WTC11 (cell line): Measurements from ENCODE around the gene UGT2A2. TPM values are rescaled to one million over a fixed set of nuclear protein-coding genes. Genes with fewer than 3 reads are reported as not detected.

Source experiments
- ATAC-seq: fragments of 200-7000 bp; cut with Tn5 transposase; 2 replicates; pipeline ENCODE4 v1.10.0; 2021; ENCODE audit warnings: mild to moderate bottlenecking, moderate library complexity
- CTCF ChIA-PET: fragments of 300-600 bp; sonication (Branson Sonifier 250); formaldehyde crosslinking; loops from one replicate; lab custom pipeline; 2021; ENCODE audit warnings: antibody characterized with exemption; lab: Charles Lee
- POLR2A ChIA-PET: fragments of 350-600 bp; sonication (Branson Sonifier 250); formaldehyde crosslinking; loops from one replicate; lab custom pipeline; 2021; ENCODE audit warnings: antibody characterized with exemption; lab: Charles Lee
- DNase-seq: peaks from one replicate; pipeline ENCODE4 v3.0.0; 2021; ENCODE audit warnings: low spot score
- H3K27ac Mint-ChIP-seq: 2 replicates; pipeline ENCODE4 v1.8.0; 2021; ENCODE audit warnings: mixed read lengths
- H3K27me3 Mint-ChIP-seq: 2 replicates; pipeline ENCODE4 v1.8.0; 2021; ENCODE audit warnings: low read depth, mild to moderate bottlenecking, moderate library complexity, mixed read lengths
- H3K36me3 Mint-ChIP-seq: 2 replicates; pipeline ENCODE4 v1.8.0; 2021; ENCODE audit warnings: mixed read lengths
- H3K4me1 Mint-ChIP-seq: 2 replicates; pipeline ENCODE4 v1.8.0; 2022; ENCODE audit warnings: mixed read lengths
- H3K4me3 Mint-ChIP-seq: 2 replicates; pipeline ENCODE4 v1.8.0; 2021; ENCODE audit warnings: mild to moderate bottlenecking, moderate library complexity, mixed read lengths
- H3K9me3 Mint-ChIP-seq: 2 replicates; pipeline ENCODE4 v1.8.0; 2021; ENCODE audit warnings: mixed read lengths
- EMX1 ChIP-seq: fragments of 250-450 bp; sonication (Bioruptor Pico); IDR thresholded peaks from 2 replicates; pipeline ENCODE4 v1.8.0; 2021; ENCODE audit warnings: mild to moderate bottlenecking
- FOXK1 ChIP-seq: sonication (generic); formaldehyde crosslinking; IDR thresholded peaks from 2 replicates; pipeline ENCODE4 v1.8.0; 2022; ENCODE audit warnings: mild to moderate bottlenecking, moderate library complexity, missing genetic modification reagents
- JUN ChIP-seq: sonication (generic); formaldehyde crosslinking; IDR thresholded peaks from 2 replicates; pipeline ENCODE4 v1.8.0; 2023; ENCODE audit warnings: mild to moderate bottlenecking, missing genetic modification reagents
- NR1H2 ChIP-seq: sonication (generic); formaldehyde crosslinking; IDR thresholded peaks from 2 replicates; pipeline ENCODE4 v1.9.0; 2021; ENCODE audit warnings: mild to moderate bottlenecking, moderate library complexity, missing genetic modification reagents
- NR3C1 ChIP-seq: sonication (generic); formaldehyde crosslinking; conservative IDR thresholded peaks from 2 replicates; pipeline ENCODE4 v1.8.1; 2023; ENCODE audit warnings: low read depth, mild to moderate bottlenecking, missing genetic modification reagents
- SMAD4 ChIP-seq: sonication (generic); formaldehyde crosslinking; IDR thresholded peaks from 2 replicates; pipeline ENCODE4 v1.8.0; 2022; ENCODE audit warnings: mild to moderate bottlenecking, missing genetic modification reagents
- TEAD4 ChIP-seq: sonication (generic); formaldehyde crosslinking; IDR thresholded peaks from 2 replicates; pipeline ENCODE4 v1.8.0; 2022; ENCODE audit warnings: mild to moderate bottlenecking, missing genetic modification reagents
- total RNA-seq: library from RNA; stranded (reverse); gene quantifications from 3 replicates; pipeline ENCODE4 v1.2.3, GENCODE V29; 2021
- TF ChIP-seq, protein P1 (sequence below): fragments of 250-450 bp; sonication (Bioruptor Pico); conservative IDR thresholded peaks from 2 replicates; pipeline ENCODE4 v1.9.0; 2021; ENCODE audit warnings: mild to moderate bottlenecking
- TF ChIP-seq, protein P2 (sequence below): fragments of 250-450 bp; sonication (Bioruptor Pico); IDR thresholded peaks from 2 replicates; pipeline ENCODE4 v1.9.0; 2021; ENCODE audit warnings: moderate library complexity, mild to moderate bottlenecking, inconsistent platforms, borderline replicate concordance
- TF ChIP-seq, protein P3 (sequence below): sonication (generic); formaldehyde crosslinking; IDR thresholded peaks from 2 replicates; pipeline ENCODE4 v1.8.1; 2023; ENCODE audit warnings: mild to moderate bottlenecking, missing genetic modification reagents, borderline replicate concordance
- TF ChIP-seq, protein P4 (sequence below): sonication (generic); formaldehyde crosslinking; IDR thresholded peaks from 2 replicates; pipeline ENCODE4 v1.8.0; 2023; ENCODE audit warnings: mild to moderate bottlenecking, missing genetic modification reagents
- TF ChIP-seq, protein P5 (sequence below): fragments of 250-450 bp; sonication (Bioruptor Pico); IDR thresholded peaks from 2 replicates; pipeline ENCODE4 v1.9.0; 2021; ENCODE audit warnings: mild to moderate bottlenecking
- TF ChIP-seq, protein P6 (sequence below): fragments of 250-450 bp; sonication (Bioruptor Pico); IDR thresholded peaks from 2 replicates; pipeline ENCODE4 v1.9.0; 2021; ENCODE audit warnings: mild to moderate bottlenecking
- TF ChIP-seq, protein P7 (sequence below): fragments of 250-450 bp; sonication (Bioruptor Pico); IDR thresholded peaks from 2 replicates; pipeline ENCODE4 v1.8.0; 2021; ENCODE audit warnings: mild to moderate bottlenecking

Gene UGT2A2
- total RNA-seq, 1 experiment from 2014 or later = not detected

DNA sequence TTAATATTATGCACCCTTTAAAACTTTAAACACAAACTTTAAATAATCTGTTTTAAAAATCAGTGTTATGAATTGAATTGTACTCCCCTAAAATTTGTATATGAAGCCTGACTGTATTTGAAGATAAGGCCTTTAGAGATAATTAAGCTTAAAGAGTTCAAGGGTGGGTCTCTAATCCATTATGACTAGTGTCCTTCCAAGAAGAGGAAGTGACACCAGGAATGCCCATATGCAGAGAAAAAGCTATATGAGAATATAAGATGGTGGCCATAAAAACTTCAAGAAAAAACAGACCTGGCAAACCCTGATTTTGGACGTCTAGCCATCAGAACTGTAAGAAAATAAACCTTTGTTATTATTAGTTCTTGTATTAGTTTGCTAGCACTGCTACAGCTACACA, 29.0 kb downstream of the UGT2A2 start:
- ChIA-PET CTCF (no interaction called here), POLR2A (no interaction called here)
- ATAC-seq (no peak), DNase-seq (no peak)
- Mint-ChIP-seq H3K9me3 (peaks cover 11% of the 10 kb centered on the region), H3K27me3 (no peaks in the 10 kb centered on the region), H3K4me3 (no peak overlapping the region), H3K4me1 (no peaks in the 10 kb centered on the region), H3K27ac (no peak overlapping the region), H3K36me3 (no peaks in the 10 kb centered on the region)
- TF ChIP-seq FOXK1 (CRISPR knock-in tag) = no peak
- no peak for TF ChIP-seq JUN (CRISPR knock-in tag)

DNA sequence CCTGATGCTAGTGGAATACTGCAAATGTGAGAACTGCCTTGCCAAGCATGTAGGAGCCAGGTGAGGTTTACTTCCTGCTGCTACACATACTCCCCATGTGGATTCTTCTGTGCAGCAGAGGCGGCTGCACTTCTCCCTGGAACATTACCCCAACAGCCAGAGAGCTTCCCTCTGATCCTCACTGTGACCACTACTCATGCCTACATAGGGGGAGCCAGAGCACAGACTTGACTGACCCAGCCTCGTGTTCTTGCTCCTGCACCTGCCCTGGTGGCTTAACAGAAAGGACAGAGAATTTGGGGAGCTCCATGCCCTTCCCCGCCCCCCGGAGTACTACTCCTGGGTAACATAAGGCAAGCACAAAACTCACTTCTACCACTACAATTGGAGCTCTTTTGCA, 38.4 kb downstream of the UGT2A2 start:
- H3K27me3 Mint-ChIP-seq = no peaks in the 10 kb centered on the region
- no peaks in the 10 kb centered on the region for H3K36me3 Mint-ChIP-seq
- H3K4me1 Mint-ChIP-seq = no peaks in the 10 kb centered on the region
- no peak overlapping the region for H3K27ac Mint-ChIP-seq
- CTCF ChIA-PET = no interaction called here
- DNase-seq (peak; percentile 25), ATAC-seq (peak; percentile 97)
- no peak overlapping the region for H3K4me3 Mint-ChIP-seq
- TF ChIP-seq, protein P1, sequence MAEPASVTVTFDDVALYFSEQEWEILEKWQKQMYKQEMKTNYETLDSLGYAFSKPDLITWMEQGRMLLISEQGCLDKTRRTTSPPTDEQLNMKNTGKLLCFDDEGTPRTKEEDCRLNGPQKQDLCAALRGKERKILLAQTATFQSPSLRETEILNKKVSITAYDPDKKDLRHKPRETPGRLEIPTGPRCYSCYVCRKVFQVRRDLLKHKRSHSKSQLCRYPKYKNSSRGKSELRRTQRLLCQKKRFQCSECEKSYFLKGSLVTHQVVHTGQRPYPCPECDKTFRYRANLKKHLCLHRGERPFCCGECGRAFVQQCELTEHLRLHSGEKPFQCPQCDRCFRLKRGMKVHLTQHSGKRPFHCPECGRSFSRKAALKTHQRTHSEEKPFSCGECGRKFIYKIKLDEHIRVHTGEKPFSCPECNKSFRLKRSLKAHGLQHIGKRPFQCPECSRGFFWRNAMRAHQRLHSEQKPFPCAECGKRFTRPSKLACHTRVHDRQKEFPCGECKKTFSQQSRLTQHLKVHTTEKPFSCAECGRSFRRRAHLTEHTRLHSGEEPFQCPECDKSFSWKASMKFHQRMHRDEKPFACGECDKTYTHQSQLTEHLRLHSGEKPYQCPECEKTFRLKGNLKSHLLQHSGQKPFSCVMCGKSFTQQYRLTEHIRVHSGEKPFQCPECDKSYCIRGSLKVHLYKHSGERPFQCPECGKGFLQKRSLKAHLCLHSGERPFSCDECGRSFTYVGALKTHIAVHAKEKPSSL (CRISPR knock-in tag) = no peak
- TF ChIP-seq, protein P2, sequence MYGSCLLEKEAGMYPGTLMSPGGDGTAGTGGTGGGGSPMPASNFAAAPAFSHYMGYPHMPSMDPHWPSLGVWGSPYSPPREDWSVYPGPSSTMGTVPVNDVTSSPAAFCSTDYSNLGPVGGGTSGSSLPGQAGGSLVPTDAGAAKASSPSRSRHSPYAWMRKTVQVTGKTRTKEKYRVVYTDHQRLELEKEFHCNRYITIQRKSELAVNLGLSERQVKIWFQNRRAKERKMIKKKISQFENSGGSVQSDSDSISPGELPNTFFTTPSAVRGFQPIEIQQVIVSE (CRISPR knock-in tag) = no peak
- TF ChIP-seq, all 79 proteins: peak for 0
- POLR2A ChIA-PET = no interaction called here
- peaks cover 12% of the 10 kb centered on the region for H3K9me3 Mint-ChIP-seq

DNA sequence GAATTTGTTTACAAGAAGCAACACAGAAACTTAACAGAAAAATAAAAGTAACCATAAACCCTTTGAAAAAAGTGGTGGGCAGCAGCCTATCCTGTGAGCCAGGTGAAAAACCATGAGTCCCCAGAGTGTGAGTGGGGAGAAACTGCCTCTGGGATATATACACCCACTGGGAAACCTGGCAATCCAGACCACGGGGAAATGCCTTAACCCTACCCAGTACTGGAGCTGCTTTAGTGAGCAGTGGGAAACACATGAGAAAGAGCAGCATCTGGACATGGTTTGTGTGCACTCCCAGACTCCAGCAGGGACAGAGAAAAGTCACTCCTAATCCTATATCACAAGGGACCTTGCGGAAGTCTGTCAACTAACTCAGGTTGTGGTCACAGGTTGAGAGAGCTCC, 39.4 kb downstream of the UGT2A2 start:
- ATAC-seq (no peak), DNase-seq (no peak)
- Mint-ChIP-seq H3K9me3 (peaks cover 9% of the 10 kb centered on the region; the same call in 1 of the 2 replicates), H3K4me3 (no peak overlapping the region), H3K27ac (no peak overlapping the region), H3K4me1 (no peaks in the 10 kb centered on the region), H3K27me3 (no peaks in the 10 kb centered on the region), H3K36me3 (no peaks in the 10 kb centered on the region)
- CTCF ChIA-PET = no interaction called here
- POLR2A ChIA-PET = no interaction called here
- TF ChIP-seq SMAD4 (CRISPR knock-in tag) (no peak), NR3C1 (no peak), EMX1 (CRISPR knock-in tag) (no peak), NR1H2 (no peak), TEAD4 (CRISPR knock-in tag) (no peak)
- TF ChIP-seq, protein P3, sequence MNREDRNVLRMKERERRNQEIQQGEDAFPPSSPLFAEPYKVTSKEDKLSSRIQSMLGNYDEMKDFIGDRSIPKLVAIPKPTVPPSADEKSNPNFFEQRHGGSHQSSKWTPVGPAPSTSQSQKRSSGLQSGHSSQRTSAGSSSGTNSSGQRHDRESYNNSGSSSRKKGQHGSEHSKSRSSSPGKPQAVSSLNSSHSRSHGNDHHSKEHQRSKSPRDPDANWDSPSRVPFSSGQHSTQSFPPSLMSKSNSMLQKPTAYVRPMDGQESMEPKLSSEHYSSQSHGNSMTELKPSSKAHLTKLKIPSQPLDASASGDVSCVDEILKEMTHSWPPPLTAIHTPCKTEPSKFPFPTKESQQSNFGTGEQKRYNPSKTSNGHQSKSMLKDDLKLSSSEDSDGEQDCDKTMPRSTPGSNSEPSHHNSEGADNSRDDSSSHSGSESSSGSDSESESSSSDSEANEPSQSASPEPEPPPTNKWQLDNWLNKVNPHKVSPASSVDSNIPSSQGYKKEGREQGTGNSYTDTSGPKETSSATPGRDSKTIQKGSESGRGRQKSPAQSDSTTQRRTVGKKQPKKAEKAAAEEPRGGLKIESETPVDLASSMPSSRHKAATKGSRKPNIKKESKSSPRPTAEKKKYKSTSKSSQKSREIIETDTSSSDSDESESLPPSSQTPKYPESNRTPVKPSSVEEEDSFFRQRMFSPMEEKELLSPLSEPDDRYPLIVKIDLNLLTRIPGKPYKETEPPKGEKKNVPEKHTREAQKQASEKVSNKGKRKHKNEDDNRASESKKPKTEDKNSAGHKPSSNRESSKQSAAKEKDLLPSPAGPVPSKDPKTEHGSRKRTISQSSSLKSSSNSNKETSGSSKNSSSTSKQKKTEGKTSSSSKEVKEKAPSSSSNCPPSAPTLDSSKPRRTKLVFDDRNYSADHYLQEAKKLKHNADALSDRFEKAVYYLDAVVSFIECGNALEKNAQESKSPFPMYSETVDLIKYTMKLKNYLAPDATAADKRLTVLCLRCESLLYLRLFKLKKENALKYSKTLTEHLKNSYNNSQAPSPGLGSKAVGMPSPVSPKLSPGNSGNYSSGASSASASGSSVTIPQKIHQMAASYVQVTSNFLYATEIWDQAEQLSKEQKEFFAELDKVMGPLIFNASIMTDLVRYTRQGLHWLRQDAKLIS (CRISPR knock-in tag) = no peak
- TF ChIP-seq, protein P4, sequence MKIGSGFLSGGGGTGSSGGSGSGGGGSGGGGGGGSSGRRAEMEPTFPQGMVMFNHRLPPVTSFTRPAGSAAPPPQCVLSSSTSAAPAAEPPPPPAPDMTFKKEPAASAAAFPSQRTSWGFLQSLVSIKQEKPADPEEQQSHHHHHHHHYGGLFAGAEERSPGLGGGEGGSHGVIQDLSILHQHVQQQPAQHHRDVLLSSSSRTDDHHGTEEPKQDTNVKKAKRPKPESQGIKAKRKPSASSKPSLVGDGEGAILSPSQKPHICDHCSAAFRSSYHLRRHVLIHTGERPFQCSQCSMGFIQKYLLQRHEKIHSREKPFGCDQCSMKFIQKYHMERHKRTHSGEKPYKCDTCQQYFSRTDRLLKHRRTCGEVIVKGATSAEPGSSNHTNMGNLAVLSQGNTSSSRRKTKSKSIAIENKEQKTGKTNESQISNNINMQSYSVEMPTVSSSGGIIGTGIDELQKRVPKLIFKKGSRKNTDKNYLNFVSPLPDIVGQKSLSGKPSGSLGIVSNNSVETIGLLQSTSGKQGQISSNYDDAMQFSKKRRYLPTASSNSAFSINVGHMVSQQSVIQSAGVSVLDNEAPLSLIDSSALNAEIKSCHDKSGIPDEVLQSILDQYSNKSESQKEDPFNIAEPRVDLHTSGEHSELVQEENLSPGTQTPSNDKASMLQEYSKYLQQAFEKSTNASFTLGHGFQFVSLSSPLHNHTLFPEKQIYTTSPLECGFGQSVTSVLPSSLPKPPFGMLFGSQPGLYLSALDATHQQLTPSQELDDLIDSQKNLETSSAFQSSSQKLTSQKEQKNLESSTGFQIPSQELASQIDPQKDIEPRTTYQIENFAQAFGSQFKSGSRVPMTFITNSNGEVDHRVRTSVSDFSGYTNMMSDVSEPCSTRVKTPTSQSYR (CRISPR knock-in tag) = no peak
- TF ChIP-seq, protein P1 (CRISPR knock-in tag) = no peak
- TF ChIP-seq, protein P5, sequence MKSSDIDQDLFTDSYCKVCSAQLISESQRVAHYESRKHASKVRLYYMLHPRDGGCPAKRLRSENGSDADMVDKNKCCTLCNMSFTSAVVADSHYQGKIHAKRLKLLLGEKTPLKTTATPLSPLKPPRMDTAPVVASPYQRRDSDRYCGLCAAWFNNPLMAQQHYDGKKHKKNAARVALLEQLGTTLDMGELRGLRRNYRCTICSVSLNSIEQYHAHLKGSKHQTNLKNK (CRISPR knock-in tag) = no peak
- TF ChIP-seq, protein P6, sequence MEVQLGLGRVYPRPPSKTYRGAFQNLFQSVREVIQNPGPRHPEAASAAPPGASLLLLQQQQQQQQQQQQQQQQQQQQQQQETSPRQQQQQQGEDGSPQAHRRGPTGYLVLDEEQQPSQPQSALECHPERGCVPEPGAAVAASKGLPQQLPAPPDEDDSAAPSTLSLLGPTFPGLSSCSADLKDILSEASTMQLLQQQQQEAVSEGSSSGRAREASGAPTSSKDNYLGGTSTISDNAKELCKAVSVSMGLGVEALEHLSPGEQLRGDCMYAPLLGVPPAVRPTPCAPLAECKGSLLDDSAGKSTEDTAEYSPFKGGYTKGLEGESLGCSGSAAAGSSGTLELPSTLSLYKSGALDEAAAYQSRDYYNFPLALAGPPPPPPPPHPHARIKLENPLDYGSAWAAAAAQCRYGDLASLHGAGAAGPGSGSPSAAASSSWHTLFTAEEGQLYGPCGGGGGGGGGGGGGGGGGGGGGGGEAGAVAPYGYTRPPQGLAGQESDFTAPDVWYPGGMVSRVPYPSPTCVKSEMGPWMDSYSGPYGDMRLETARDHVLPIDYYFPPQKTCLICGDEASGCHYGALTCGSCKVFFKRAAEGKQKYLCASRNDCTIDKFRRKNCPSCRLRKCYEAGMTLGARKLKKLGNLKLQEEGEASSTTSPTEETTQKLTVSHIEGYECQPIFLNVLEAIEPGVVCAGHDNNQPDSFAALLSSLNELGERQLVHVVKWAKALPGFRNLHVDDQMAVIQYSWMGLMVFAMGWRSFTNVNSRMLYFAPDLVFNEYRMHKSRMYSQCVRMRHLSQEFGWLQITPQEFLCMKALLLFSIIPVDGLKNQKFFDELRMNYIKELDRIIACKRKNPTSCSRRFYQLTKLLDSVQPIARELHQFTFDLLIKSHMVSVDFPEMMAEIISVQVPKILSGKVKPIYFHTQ (CRISPR knock-in tag) = no peak
- TF ChIP-seq, protein P7, sequence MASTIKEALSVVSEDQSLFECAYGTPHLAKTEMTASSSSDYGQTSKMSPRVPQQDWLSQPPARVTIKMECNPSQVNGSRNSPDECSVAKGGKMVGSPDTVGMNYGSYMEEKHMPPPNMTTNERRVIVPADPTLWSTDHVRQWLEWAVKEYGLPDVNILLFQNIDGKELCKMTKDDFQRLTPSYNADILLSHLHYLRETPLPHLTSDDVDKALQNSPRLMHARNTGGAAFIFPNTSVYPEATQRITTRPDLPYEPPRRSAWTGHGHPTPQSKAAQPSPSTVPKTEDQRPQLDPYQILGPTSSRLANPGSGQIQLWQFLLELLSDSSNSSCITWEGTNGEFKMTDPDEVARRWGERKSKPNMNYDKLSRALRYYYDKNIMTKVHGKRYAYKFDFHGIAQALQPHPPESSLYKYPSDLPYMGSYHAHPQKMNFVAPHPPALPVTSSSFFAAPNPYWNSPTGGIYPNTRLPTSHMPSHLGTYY = no peak
